Astrocyte (in vitro differentiated cells and primary cell): Measurements from ENCODE around the gene CASK. TPM values are rescaled to one million over a fixed set of nuclear protein-coding genes. Genes with fewer than 3 reads are reported as not detected.

Experiments used
- DNase-seq: peaks from one replicate; pipeline ENCODE4 v3.0.0-alpha.2; 2010; ENCODE audit warnings: low read depth
- FAIRE-seq: peaks from 2 replicates; lab custom pipeline; 2011; peaks lifted over from hg19 to GRCh38; lab: Jason Lieb, UNC
- H2AFZ ChIP-seq: 2 replicates; pipeline ENCODE4 v1.6.0; 2012; ENCODE audit warnings: low read depth, low read length, inconsistent platforms
- H3K27ac ChIP-seq: 2 replicates; pipeline ENCODE4 v1.5.1; 2011; ENCODE audit warnings: low read depth, low read length, inconsistent platforms
- H3K27me3 ChIP-seq: 2 replicates; pipeline ENCODE4 v1.6.0; 2011; ENCODE audit warnings: low read length, inconsistent platforms; ENCODE audit not compliant: insufficient read depth
- H3K36me3 ChIP-seq: 2 replicates; pipeline ENCODE4 v1.5.1; 2011; ENCODE audit warnings: low read length, inconsistent platforms; ENCODE audit not compliant: insufficient read depth
- H3K4me1 ChIP-seq: 2 replicates; pipeline ENCODE4 v1.5.1; 2011; ENCODE audit warnings: low read length, inconsistent platforms; ENCODE audit not compliant: insufficient read depth
- H3K4me2 ChIP-seq: 2 replicates; pipeline ENCODE4 v1.6.0; 2012; ENCODE audit warnings: low read length, inconsistent platforms
- H3K4me3 ChIP-seq: 2 replicates; pipeline ENCODE4 v1.5.1; 2011; ENCODE audit warnings: low read depth, mild to moderate bottlenecking, low read length, inconsistent platforms; ENCODE audit not compliant: insufficient read depth
- H3K79me2 ChIP-seq: 2 replicates; pipeline ENCODE4 v1.6.0; 2012; ENCODE audit warnings: mild to moderate bottlenecking, low read length, inconsistent platforms; ENCODE audit not compliant: insufficient read depth
- H3K9ac ChIP-seq: 2 replicates; pipeline ENCODE4 v1.6.0; 2012; ENCODE audit warnings: mild to moderate bottlenecking, low read length, inconsistent platforms
- H3K9me3 ChIP-seq: 2 replicates; pipeline ENCODE4 v1.5.1; 2012; ENCODE audit warnings: low read depth, mild to moderate bottlenecking, low read length, inconsistent platforms; ENCODE audit not compliant: insufficient read depth
- H4K20me1 ChIP-seq: 2 replicates; pipeline ENCODE4 v1.6.0; 2012; ENCODE audit warnings: low read length, inconsistent platforms; ENCODE audit not compliant: insufficient read depth
- H3K27ac Mint-ChIP-seq: one replicate; pipeline ENCODE4 v1.8.0; 2021; ENCODE audit warnings: mild to moderate bottlenecking, mixed read lengths; ENCODE audit not compliant: unreplicated experiment
- H3K27me3 Mint-ChIP-seq: one replicate; pipeline ENCODE4 v1.8.0; 2021; ENCODE audit warnings: low read depth, mixed read lengths; ENCODE audit not compliant: unreplicated experiment
- H3K36me3 Mint-ChIP-seq: one replicate; pipeline ENCODE4 v1.8.0; 2021; ENCODE audit warnings: low read depth, mixed read lengths; ENCODE audit not compliant: unreplicated experiment
- H3K4me1 Mint-ChIP-seq: one replicate; pipeline ENCODE4 v1.8.0; 2021; ENCODE audit warnings: low read depth, mixed read lengths; ENCODE audit not compliant: unreplicated experiment
- H3K4me3 Mint-ChIP-seq: one replicate; pipeline ENCODE4 v1.8.0; 2021; ENCODE audit warnings: mild to moderate bottlenecking, moderate library complexity, mixed read lengths; ENCODE audit not compliant: unreplicated experiment
- H3K9me3 Mint-ChIP-seq: one replicate; pipeline ENCODE4 v1.8.0; 2021; ENCODE audit warnings: mild to moderate bottlenecking, mixed read lengths; ENCODE audit not compliant: unreplicated experiment
- CTCF ChIP-seq: IDR thresholded peaks from 2 replicates; pipeline ENCODE4 v1.5.1; 2011; ENCODE audit warnings: low read depth, mild to moderate bottlenecking, inconsistent platforms, low read length, moderate library complexity; ENCODE audit not compliant: insufficient read depth
- EZH2 ChIP-seq: IDR thresholded peaks from 2 replicates; pipeline ENCODE4 v1.6.1; 2012; ENCODE audit warnings: mild to moderate bottlenecking, low read length, inconsistent platforms; ENCODE audit not compliant: insufficient read depth
- total RNA-seq: library from RNA; stranded (reverse); gene quantifications from 2 replicates; pipeline ENCODE4 v1.2.1, GENCODE V29; 2021

Gene CASK
- total RNA-seq, 1 donor from 2014 or later = 99.3 TPM

GRCh38 chrX:41604766-41605543, 318.4 kb downstream of the CASK start:
- Mint-ChIP-seq H3K27me3 (no peaks in the 10 kb centered on the region), H3K27ac (no peak overlapping the region), H3K4me1 (peaks cover 7% of the 10 kb centered on the region), H3K9me3 (no peaks in the 10 kb centered on the region), H3K36me3 (no peaks in the 10 kb centered on the region), H3K4me3 (no peak overlapping the region)
- no peak overlapping the region for H3K4me3 ChIP-seq
- no peak overlapping the region for H2AFZ ChIP-seq
- no peaks in the 10 kb centered on the region for H3K36me3 ChIP-seq
- no peak overlapping the region for H3K4me2 ChIP-seq
- no peak overlapping the region for H3K27ac ChIP-seq
- H3K9ac ChIP-seq = no peak overlapping the region
- DNase-seq (no peak), FAIRE-seq (peak; percentile 80)
- peaks cover under 1% of the 10 kb centered on the region for H3K4me1 ChIP-seq
- no peaks in the 10 kb centered on the region for H4K20me1 ChIP-seq
- no peaks in the 10 kb centered on the region for H3K9me3 ChIP-seq
- no peak for TF ChIP-seq EZH2
- no peak for TF ChIP-seq CTCF
- no peaks in the 10 kb centered on the region for H3K27me3 ChIP-seq
- no peaks in the 10 kb centered on the region for H3K79me2 ChIP-seq

GRCh38 chrX:41604177-41604576, 319.2 kb downstream of the CASK start:
- no peak overlapping the region for H3K4me3 Mint-ChIP-seq
- H3K27me3 ChIP-seq = no peaks in the 10 kb centered on the region
- no peaks in the 10 kb centered on the region for H3K36me3 ChIP-seq
- no peaks in the 10 kb centered on the region for H3K27me3 Mint-ChIP-seq
- no peak for DNase-seq
- no peak for FAIRE-seq
- no peak overlapping the region for H2AFZ ChIP-seq
- H3K27ac ChIP-seq = no peak overlapping the region
- H3K4me1 ChIP-seq = peaks cover 6% of the 10 kb centered on the region
- H3K4me3 ChIP-seq = no peak overlapping the region
- TF ChIP-seq EZH2 (no peak), CTCF (no peak)
- H3K79me2 ChIP-seq = no peaks in the 10 kb centered on the region
- no peak overlapping the region for H3K4me2 ChIP-seq
- H3K9ac ChIP-seq = no peak overlapping the region
- peaks cover 10% of the 10 kb centered on the region for H3K4me1 Mint-ChIP-seq
- no peaks in the 10 kb centered on the region for H3K36me3 Mint-ChIP-seq
- no peaks in the 10 kb centered on the region for H3K9me3 ChIP-seq
- no peaks in the 10 kb centered on the region for H4K20me1 ChIP-seq
- H3K27ac Mint-ChIP-seq = no peak overlapping the region
- H3K9me3 Mint-ChIP-seq = no peaks in the 10 kb centered on the region

GRCh38 chrX:41603596-41603995, 319.8 kb downstream of the CASK start:
- Mint-ChIP-seq H3K9me3 (no peaks in the 10 kb centered on the region), H3K27me3 (no peaks in the 10 kb centered on the region), H3K4me3 (no peak overlapping the region), H3K27ac (no peak overlapping the region), H3K4me1 (peaks cover 14% of the 10 kb centered on the region), H3K36me3 (no peaks in the 10 kb centered on the region)
- FAIRE-seq = peak; percentile 84
- Histone ChIP-seq H3K27me3 (no peaks in the 10 kb centered on the region), H3K27ac (no peak overlapping the region), H3K4me2 (no peak overlapping the region), H3K36me3 (no peaks in the 10 kb centered on the region), H3K4me1 (peaks cover 6% of the 10 kb centered on the region), H4K20me1 (no peaks in the 10 kb centered on the region), H3K9ac (no peak overlapping the region), H2AFZ (no peak overlapping the region), H3K9me3 (no peaks in the 10 kb centered on the region), H3K79me2 (no peaks in the 10 kb centered on the region), H3K4me3 (no peak overlapping the region)
- no peak for DNase-seq
- no peak for TF ChIP-seq CTCF
- no peak for TF ChIP-seq EZH2
